AG09309 (cell line): Measurements from ENCODE around the gene GRIK3.

ENCODE experiments used
- DNase-seq: peaks from one replicate; pipeline ENCODE4 v3.0.0-alpha.2; 2010; ENCODE audit warnings: low read depth
- H3K4me3 ChIP-seq: 2 replicates; pipeline ENCODE4 v1.5.1; 2011; ENCODE audit warnings: mild to moderate bottlenecking, low read depth, low read length, moderate library complexity; ENCODE audit not compliant: control insufficient read depth
- TF ChIP-seq, protein P1 (sequence below): IDR thresholded peaks from 2 replicates; pipeline ENCODE4 v1.5.1; 2011; ENCODE audit warnings: mild to moderate bottlenecking, low read depth, low read length, inconsistent platforms; ENCODE audit not compliant: insufficient read depth, control insufficient read depth; ENCODE audit errors: missing control alignments

GRIK3 gene

DNA sequence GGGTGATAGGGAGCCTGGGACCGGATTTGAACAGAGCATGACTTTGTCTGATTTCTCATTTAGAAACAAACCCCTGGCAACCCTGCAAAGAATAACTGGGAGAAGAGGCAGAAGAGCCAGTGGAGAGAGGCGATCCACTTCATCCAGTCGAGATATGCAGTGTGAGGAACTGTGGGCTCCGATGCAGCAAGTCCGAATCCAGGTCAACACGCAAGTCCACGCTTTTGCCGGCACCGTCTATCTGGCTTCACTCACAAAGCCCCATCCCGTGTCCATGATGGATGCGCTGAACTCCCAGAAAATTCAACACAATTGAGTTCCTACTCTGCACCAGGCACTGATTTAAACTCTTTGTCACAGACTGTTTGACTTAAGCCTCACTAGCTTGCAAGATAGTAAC is 191.3 kb downstream of the GRIK3 start:
- DNase-seq, result no peak
- H3K4me3 ChIP-seq, result no peak overlapping the region
- TF ChIP-seq, protein P1, sequence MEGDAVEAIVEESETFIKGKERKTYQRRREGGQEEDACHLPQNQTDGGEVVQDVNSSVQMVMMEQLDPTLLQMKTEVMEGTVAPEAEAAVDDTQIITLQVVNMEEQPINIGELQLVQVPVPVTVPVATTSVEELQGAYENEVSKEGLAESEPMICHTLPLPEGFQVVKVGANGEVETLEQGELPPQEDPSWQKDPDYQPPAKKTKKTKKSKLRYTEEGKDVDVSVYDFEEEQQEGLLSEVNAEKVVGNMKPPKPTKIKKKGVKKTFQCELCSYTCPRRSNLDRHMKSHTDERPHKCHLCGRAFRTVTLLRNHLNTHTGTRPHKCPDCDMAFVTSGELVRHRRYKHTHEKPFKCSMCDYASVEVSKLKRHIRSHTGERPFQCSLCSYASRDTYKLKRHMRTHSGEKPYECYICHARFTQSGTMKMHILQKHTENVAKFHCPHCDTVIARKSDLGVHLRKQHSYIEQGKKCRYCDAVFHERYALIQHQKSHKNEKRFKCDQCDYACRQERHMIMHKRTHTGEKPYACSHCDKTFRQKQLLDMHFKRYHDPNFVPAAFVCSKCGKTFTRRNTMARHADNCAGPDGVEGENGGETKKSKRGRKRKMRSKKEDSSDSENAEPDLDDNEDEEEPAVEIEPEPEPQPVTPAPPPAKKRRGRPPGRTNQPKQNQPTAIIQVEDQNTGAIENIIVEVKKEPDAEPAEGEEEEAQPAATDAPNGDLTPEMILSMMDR, result no peak

DNA sequence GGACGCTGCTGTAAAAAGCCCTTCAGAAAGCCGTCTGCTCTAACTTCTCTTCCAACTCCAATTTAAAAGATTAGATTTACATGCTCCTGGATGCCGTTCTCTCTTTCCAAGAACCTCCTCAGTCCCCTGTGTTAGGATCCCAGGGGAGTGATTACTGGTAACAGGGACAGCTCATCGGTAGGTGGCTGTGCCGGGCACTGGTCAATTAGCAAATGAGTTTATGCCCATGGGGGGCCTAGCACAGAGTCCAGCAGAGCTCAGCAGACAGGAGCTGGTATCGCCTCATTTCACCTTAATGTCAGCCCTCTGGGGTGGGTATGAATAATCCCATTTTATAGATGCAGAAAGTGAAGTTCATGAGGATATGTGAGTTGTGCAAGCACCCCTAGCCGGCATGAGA is 191.9 kb downstream of the GRIK3 start:
- H3K4me3 ChIP-seq, result no peak overlapping the region
- TF ChIP-seq, protein P1, result no peak
- no peak for DNase-seq

DNA sequence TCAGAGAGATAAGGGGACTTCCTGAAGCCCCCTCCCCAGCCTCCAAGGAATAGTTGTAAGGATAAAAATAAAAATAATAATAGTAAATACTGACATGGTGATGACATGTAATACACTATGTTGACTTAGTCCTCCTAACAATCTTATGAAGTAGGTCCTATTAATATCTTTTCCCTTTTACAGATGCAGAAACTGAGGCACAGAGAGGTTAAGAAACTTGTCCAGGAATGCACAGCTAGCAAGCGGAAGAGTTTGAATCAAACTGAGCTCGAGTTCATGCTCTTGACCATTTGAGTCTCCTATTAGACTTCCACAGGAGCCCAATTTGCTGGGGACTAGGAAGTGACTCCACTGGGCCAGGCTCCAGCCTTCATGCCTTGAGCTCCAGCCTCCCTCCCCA is 194.8 kb downstream of the GRIK3 start:
- DNase-seq, result no peak
- H3K4me3 ChIP-seq, result no peak overlapping the region
- TF ChIP-seq, protein P1, result no peak

DNA sequence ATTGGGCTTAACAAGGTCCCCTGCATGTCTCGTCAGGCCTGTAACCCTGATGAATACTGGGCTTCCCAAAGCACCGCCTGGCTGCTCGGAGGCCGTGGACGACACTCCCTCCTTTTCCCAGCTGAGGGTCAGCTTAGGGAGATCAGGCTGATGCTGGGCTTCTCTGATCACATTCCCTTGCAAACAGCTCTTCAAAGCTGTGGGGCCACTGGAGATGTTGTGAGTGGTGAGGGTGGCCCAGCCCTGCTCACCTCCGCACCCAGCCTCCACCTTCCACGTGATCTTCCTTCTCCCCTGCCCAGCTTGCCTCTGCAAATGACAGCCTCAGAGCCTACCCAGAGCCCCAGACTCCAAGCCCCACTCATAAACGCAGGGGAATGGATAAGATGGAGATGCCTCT is 195.4 kb downstream of the GRIK3 start:
- no peak for DNase-seq
- H3K4me3 ChIP-seq, result no peak overlapping the region
- TF ChIP-seq, protein P1, result no peak

DNA sequence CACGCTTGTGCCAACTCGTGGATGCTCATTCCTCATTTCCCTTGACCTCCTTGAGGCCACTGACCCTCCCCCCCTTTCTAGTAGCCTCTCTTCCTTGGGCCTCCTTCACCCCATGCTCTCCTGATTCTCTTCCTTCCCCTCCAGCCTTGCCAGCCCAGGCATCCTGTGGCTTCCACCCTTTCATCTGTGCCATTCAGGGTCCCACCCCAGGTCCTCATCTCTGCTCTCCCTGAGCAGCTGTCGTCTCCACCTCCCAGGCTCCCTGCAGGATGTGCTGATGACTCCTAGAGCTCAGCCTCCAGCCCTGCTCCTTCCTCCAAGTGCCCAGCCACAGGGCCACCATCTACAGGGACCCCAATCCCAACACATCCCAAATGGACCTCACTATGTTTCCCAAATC is 197.4 kb downstream of the GRIK3 start:
- no peak for DNase-seq
- TF ChIP-seq, protein P1, result no peak
- H3K4me3 ChIP-seq, result no peak overlapping the region

DNA sequence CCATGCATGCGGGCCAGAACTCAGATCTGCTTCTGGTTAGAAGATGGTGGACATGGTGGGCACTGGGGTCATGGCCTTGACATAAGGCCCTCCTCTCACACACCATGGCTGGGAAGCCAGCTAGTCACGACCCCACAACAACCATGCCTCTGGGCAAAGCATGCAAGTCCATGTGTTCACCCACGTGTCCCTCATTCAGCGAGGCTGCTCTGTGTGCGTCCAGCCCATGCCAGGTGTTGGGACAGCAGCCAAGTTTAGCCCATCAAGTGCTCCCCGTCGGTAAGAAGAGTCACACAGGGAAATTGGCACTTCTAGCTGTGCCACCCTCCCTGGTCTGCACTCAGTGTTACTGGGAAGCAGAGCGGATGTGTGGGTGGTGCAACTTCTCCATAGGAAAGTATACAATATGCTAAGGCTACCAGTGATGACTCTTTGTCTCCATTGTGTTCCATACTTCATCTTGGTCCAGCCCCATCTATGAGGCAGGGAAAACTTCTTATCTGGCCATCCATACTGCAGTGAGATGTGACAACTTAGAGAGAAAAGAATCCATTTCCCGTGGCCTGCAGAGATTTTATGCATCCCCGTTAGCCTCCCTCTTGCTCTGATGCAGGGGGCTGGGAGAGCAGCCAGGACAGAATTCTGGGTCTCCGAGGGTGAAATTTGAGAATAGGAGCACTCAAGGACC is 198.0 kb downstream of the GRIK3 start:
- no peak overlapping the region for H3K4me3 ChIP-seq
- no peak for DNase-seq
- TF ChIP-seq, protein P1, result no peak
